OCI-LY1 (cell line): ENCODE results near the gene POLR3H.

Source experiments
- H2AFZ ChIP-seq: fragments of 200-600 bp; sonication (generic), shearing (Covaris generic); 2 replicates; pipeline ENCODE4 v1.6.0; 2014; ENCODE audit warnings: antibody characterized with exemption, mild to moderate bottlenecking, low read length
- H3F3A ChIP-seq: fragments of 200-600 bp; sonication (generic), shearing (Covaris generic); 2 replicates; pipeline ENCODE4 v1.6.0; 2014; ENCODE audit warnings: mild to moderate bottlenecking, antibody characterized with exemption, low read length, moderate library complexity; ENCODE audit not compliant: insufficient read depth
- H3K27ac ChIP-seq: fragments of 200-600 bp; sonication (generic); 2 replicates; pipeline ENCODE4 v1.5.1; 2014; ENCODE audit warnings: low read length, mixed run types, mild to moderate bottlenecking, low read depth; ENCODE audit not compliant: poor library complexity, severe bottlenecking
- H3K27me3 ChIP-seq: fragments of 200-600 bp; sonication (generic); 2 replicates; pipeline ENCODE4 v1.6.0; 2014; ENCODE audit warnings: antibody characterized with exemption, mild to moderate bottlenecking, low read length, moderate library complexity; ENCODE audit not compliant: insufficient read depth
- H3K36me3 ChIP-seq: fragments of 200-600 bp; sonication (generic); 2 replicates; pipeline ENCODE4 v1.6.1; 2014; ENCODE audit warnings: mild to moderate bottlenecking, antibody characterized with exemption, low read length, moderate library complexity, mixed read lengths; ENCODE audit not compliant: insufficient read depth
- H3K4me1 ChIP-seq: fragments of 200-600 bp; sonication (generic); 2 replicates; pipeline ENCODE4 v1.5.1; 2014; ENCODE audit warnings: mild to moderate bottlenecking, low read length, moderate library complexity; ENCODE audit not compliant: insufficient read depth, severe bottlenecking
- H3K4me2 ChIP-seq: fragments of 200-600 bp; sonication (generic), shearing (Covaris generic); 2 replicates; pipeline ENCODE4 v1.6.1; 2014; ENCODE audit warnings: low read length
- H3K4me3 ChIP-seq: fragments of 200-600 bp; sonication (generic); 2 replicates; pipeline ENCODE4 v1.5.1; 2014; ENCODE audit warnings: low read length, low read depth, mild to moderate bottlenecking, mixed read lengths; ENCODE audit not compliant: poor library complexity, severe bottlenecking
- H3K79me2 ChIP-seq: fragments of 200-600 bp; shearing (Covaris generic); 2 replicates; pipeline ENCODE4 v1.6.1; 2016; ENCODE audit warnings: mixed run types, low read length, mixed read lengths; ENCODE audit not compliant: insufficient read depth
- H3K9ac ChIP-seq: fragments of 200-600 bp; sonication (generic), shearing (Covaris generic); 2 replicates; pipeline ENCODE4 v1.6.1; 2014; ENCODE audit warnings: mild to moderate bottlenecking, low read length, mixed read lengths
- H3K9me2 ChIP-seq: fragments of 200-600 bp; sonication (generic), shearing (Covaris generic); 2 replicates; pipeline ENCODE4 v1.6.1; 2014; ENCODE audit warnings: low read depth, mild to moderate bottlenecking, low read length, mixed read lengths
- H3K9me3 ChIP-seq: fragments of 200-600 bp; shearing (Covaris generic); 2 replicates; pipeline ENCODE4 v1.6.1; 2014; ENCODE audit warnings: low read length, mixed read lengths
- H4K20me1 ChIP-seq: fragments of 200-600 bp; sonication (generic), shearing (Covaris generic); 2 replicates; pipeline ENCODE4 v1.6.0; 2016; ENCODE audit warnings: mild to moderate bottlenecking, low read length; ENCODE audit not compliant: insufficient read depth
- EZH2 ChIP-seq: fragments of 200-600 bp; sonication (generic), shearing (Covaris generic); IDR thresholded peaks from 2 replicates; pipeline ENCODE4 v1.8.0; 2017; ENCODE audit warnings: borderline replicate concordance, mixed run types, mild to moderate bottlenecking, antibody characterized with exemption, low read length, moderate library complexity, mixed read lengths
- TF ChIP-seq, protein P1 (sequence below): fragments of 200-600 bp; sonication (generic), shearing (Covaris generic); IDR thresholded peaks from 2 replicates; pipeline ENCODE4 v1.5.1; 2017; ENCODE audit warnings: mild to moderate bottlenecking, antibody characterized with exemption, low read length, moderate library complexity, mixed read lengths

The POLR3H gene

DNA sequence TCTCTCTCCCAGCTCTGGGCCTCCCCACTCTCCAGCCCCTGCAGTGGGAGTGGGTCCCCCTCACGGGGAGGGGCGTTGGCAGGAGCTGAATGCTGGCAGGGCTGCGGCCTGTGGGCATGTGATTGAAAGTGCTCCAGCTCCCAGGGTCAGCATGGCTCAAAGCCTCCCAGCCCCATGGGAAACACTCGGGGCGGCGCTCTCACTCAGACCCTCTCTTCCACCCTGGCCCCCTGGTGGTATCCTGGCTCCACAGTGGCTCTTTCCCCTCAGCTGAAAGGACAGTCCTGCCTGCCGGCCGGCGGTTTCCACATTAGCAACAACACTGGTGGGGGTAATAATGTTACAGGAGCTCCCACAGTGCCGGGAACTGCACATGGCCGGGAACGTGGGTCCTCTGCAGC lies 35.5 kb downstream of the POLR3H start:
- H3K36me3 ChIP-seq: peaks cover 70% of the 10 kb centered on the region
- H3K4me3 ChIP-seq: no peak overlapping the region
- H3F3A ChIP-seq: no peaks in the 10 kb centered on the region
- no peak overlapping the region for H3K4me2 ChIP-seq
- H3K9me2 ChIP-seq: no peaks in the 10 kb centered on the region
- no peak overlapping the region for H2AFZ ChIP-seq
- peaks cover 8% of the 10 kb centered on the region for H3K4me1 ChIP-seq
- H3K9ac ChIP-seq: no peak overlapping the region
- no peaks in the 10 kb centered on the region for H3K79me2 ChIP-seq
- no peaks in the 10 kb centered on the region for H3K9me3 ChIP-seq
- TF ChIP-seq, protein P1, sequence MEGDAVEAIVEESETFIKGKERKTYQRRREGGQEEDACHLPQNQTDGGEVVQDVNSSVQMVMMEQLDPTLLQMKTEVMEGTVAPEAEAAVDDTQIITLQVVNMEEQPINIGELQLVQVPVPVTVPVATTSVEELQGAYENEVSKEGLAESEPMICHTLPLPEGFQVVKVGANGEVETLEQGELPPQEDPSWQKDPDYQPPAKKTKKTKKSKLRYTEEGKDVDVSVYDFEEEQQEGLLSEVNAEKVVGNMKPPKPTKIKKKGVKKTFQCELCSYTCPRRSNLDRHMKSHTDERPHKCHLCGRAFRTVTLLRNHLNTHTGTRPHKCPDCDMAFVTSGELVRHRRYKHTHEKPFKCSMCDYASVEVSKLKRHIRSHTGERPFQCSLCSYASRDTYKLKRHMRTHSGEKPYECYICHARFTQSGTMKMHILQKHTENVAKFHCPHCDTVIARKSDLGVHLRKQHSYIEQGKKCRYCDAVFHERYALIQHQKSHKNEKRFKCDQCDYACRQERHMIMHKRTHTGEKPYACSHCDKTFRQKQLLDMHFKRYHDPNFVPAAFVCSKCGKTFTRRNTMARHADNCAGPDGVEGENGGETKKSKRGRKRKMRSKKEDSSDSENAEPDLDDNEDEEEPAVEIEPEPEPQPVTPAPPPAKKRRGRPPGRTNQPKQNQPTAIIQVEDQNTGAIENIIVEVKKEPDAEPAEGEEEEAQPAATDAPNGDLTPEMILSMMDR: no peak
- no peak for TF ChIP-seq EZH2
- H4K20me1 ChIP-seq: no peaks in the 10 kb centered on the region
- H3K27ac ChIP-seq: no peak overlapping the region
- H3K27me3 ChIP-seq: no peaks in the 10 kb centered on the region

DNA sequence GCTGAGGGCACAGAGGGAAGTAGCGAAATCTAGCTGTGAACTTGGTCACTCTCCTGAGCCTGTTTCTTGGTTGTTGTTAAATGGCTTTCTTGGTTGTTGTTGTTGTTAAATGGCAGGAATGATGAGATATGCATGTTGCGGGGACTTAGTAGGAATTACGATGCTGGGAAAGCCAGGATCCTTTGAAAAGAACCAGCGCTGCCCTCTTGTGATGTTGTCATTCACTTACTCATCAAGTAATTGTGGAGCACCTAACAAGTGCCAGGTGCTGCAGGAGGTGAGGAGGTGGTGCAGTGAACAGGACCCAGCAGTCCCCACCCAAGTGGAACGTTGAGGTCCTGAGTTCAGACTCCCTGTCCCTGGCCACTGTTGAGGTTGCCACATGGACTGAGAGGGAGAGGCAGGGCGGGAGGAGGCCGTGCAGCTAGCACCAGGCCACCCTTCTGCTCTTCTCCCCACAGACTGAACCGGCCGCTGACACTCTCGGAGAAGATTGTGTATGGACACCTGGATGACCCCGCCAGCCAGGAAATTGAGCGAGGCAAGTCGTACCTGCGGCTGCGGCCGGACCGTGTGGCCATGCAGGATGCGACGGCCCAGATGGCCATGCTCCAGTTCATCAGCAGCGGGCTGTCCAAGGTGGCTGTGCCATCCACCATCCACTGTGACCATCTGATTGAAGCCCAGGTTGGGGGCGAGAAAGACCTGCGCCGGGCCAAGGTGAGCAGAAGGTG lies 36.8 kb downstream of the POLR3H start:
- TF ChIP-seq EZH2: no peak
- TF ChIP-seq, protein P1: no peak
- Histone ChIP-seq H3K36me3 (peaks cover 64% of the 10 kb centered on the region), H3K4me1 (peaks cover 11% of the 10 kb centered on the region)

DNA sequence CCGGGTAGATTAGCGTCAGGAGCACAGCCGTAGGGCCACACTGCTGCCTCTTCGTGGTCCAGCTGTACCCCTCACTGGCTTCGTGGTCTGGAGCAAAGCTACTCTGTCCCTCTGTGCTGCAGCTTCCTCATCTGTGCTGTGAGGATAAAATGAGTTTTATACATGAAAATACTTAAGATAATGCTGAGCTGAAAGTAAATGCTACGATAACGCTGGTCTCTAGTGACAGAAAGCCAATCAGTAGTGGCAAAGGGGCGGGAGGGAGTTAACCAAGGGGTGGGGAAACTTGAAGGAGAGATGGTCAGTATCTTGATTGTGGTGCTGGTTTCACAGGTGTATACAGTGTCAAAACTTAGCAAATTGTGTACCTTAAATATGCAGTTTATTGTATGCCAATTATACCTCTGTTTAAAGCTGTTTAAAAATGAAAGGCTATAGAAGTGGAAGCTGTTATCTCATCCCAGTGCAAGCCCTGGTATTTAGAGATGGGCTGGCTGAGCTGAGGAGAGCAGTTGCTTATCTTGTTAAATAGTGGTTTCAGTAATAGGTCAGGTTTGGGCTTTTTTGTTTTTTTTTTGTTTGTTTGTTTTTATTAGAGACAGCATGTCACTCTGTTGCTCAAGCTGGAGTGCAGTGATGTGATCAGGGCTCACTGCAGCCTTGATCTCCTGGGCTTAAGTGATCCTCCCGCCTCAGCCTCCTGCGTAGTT lies 38.6 kb downstream of the POLR3H start:
- H3K4me3 ChIP-seq: no peak overlapping the region
- no peaks in the 10 kb centered on the region for H3F3A ChIP-seq
- no peak overlapping the region for H3K4me2 ChIP-seq
- H3K79me2 ChIP-seq: no peaks in the 10 kb centered on the region
- no peak overlapping the region for H3K27ac ChIP-seq
- no peak overlapping the region for H2AFZ ChIP-seq
- no peaks in the 10 kb centered on the region for H3K9me2 ChIP-seq
- H3K27me3 ChIP-seq: no peaks in the 10 kb centered on the region
- no peaks in the 10 kb centered on the region for H3K9me3 ChIP-seq
- no peak for TF ChIP-seq EZH2
- TF ChIP-seq, protein P1: no peak
- peaks cover 68% of the 10 kb centered on the region for H3K36me3 ChIP-seq
- no peaks in the 10 kb centered on the region for H4K20me1 ChIP-seq
- peaks cover 11% of the 10 kb centered on the region for H3K4me1 ChIP-seq
- H3K9ac ChIP-seq: no peak overlapping the region

More for the DNA sequence above, 36.8 kb downstream of the POLR3H start:
- Histone ChIP-seq H3K9me2 (no peaks in the 10 kb centered on the region), H3K4me3 (no peak overlapping the region), H3K27ac (no peak overlapping the region), H3K27me3 (no peaks in the 10 kb centered on the region), H3K79me2 (no peaks in the 10 kb centered on the region), H4K20me1 (no peaks in the 10 kb centered on the region), H3K9me3 (no peaks in the 10 kb centered on the region), H3F3A (no peaks in the 10 kb centered on the region), H2AFZ (no peak overlapping the region), H3K9ac (no peak overlapping the region), H3K4me2 (no peak overlapping the region)
